RPMI8226 (cell line): ENCODE results near the gene METTL13.

Source experiments
- DNase-seq: peaks from one replicate; pipeline ENCODE4 v3.0.0-alpha.2; 2015

Gene METTL13

GRCh38 chr1:171803461-171804022 lies 22.1 kb downstream of the METTL13 start:
- no peak for DNase-seq

- peak; percentile 49 for DNase-seq
These were observed 24.1 kb downstream of the METTL13 start for GRCh38 chr1:171805395-171806115.

- DNase-seq = no peak
These were observed 26.1 kb downstream of the METTL13 start for GRCh38 chr1:171807556-171807955.

- no peak for DNase-seq
These were observed 28.4 kb downstream of the METTL13 start for GRCh38 chr1:171809834-171810233.

GRCh38 chr1:171811672-171812071 lies 30.2 kb downstream of the METTL13 start:
- no peak for DNase-seq

GRCh38 chr1:171814692-171815091 lies 33.2 kb downstream of the METTL13 start:
- DNase-seq = peak; percentile 12

- no peak for DNase-seq
These were observed 34.9 kb downstream of the METTL13 start for GRCh38 chr1:171816300-171816901.

- DNase-seq = no peak
These were observed 36.2 kb downstream of the METTL13 start for GRCh38 chr1:171817511-171818265.

- DNase-seq = no peak
These were observed 38.5 kb downstream of the METTL13 start for GRCh38 chr1:171819946-171820345.

- no peak for DNase-seq
These were observed 45.5 kb downstream of the METTL13 start for GRCh38 chr1:171826973-171827372.

- DNase-seq = no peak
These were observed 47.3 kb downstream of the METTL13 start for GRCh38 chr1:171828794-171829193.

- DNase-seq = no peak
These were observed 51.8 kb downstream of the METTL13 start for GRCh38 chr1:171833091-171833825.

GRCh38 chr1:171834821-171835220 lies 53.4 kb downstream of the METTL13 start:
- no peak for DNase-seq

- DNase-seq = no peak
These were observed 54.4 kb downstream of the METTL13 start for GRCh38 chr1:171835891-171836290.

GRCh38 chr1:171841050-171841910 lies 59.8 kb downstream of the METTL13 start, which contains the start of gene DNM3:
Gene DNM3, plus strand, starts transcription at chr1:171841498. Its CDS starts 159 bp downstream, at chr1:171841657.
- peak; percentile 77 for DNase-seq

GRCh38 chr1:171841931-171842761 lies 60.7 kb downstream of the METTL13 start:
- DNase-seq = no peak

GRCh38 chr1:171844381-171844780 lies 62.9 kb downstream of the METTL13 start:
- DNase-seq = no peak

- no peak for DNase-seq
These were observed 64.5 kb downstream of the METTL13 start for GRCh38 chr1:171845998-171846397.
